H1 (cell line): Measurements from ENCODE around the gene TMEM140. TPM values are rescaled to one million over a fixed set of nuclear protein-coding genes. Genes with fewer than 3 reads are reported as not detected.

Source experiments
- CTBP2 ChIP-seq: IDR thresholded peaks from 2 replicates; pipeline ENCODE4 v1.7.0; 2011; ENCODE audit warnings: borderline replicate concordance, mild to moderate bottlenecking, moderate library complexity, mixed read lengths, low read length; ENCODE audit not compliant: insufficient read depth, insufficient read length
- KDM4A ChIP-seq: IDR thresholded peaks from one replicate; pipeline ENCODE4 v1.7.1; 2012; ENCODE audit warnings: low read depth, mild to moderate bottlenecking, moderate library complexity, low read length, inconsistent platforms; ENCODE audit not compliant: severe bottlenecking
- NANOG ChIP-seq: IDR thresholded peaks from 2 replicates; pipeline ENCODE4 v1.6.1; 2011; ENCODE audit warnings: low read length, low read depth, mild to moderate bottlenecking, inconsistent platforms; ENCODE audit not compliant: insufficient read depth, poor library complexity, severe bottlenecking
- PHF8 ChIP-seq: fragments of 200-600 bp; sonication (generic); conservative IDR thresholded peaks from 2 replicates; pipeline ENCODE4 v1.7.1; 2012; ENCODE audit warnings: low read depth, mild to moderate bottlenecking, inconsistent platforms, low read length, moderate library complexity
- RBBP5 ChIP-seq: IDR thresholded peaks from 2 replicates; pipeline ENCODE4 v1.7.1; 2012; ENCODE audit warnings: low read depth, mild to moderate bottlenecking, inconsistent platforms, low read length, moderate library complexity, borderline replicate concordance
- SIRT6 ChIP-seq: IDR thresholded peaks from one replicate; pipeline ENCODE4 v1.7.1; 2012; ENCODE audit warnings: low read length, inconsistent platforms
- TAF7 ChIP-seq: optimal IDR thresholded peaks from 2 replicates; pipeline ENCODE3; 2011; ENCODE audit warnings: low read depth, mild to moderate bottlenecking, inconsistent platforms, low read length, moderate library complexity, borderline replicate concordance
- USF2 ChIP-seq: IDR thresholded peaks from 2 replicates; pipeline ENCODE4 v1.6.1; 2011; ENCODE audit warnings: low read length, improper control_type of control experiment
- polyA plus RNA-seq, 7 experiments: library from polyadenylated mRNA; depleted of rRNA in 3 of 7; stranded (reverse) in 5 of 7; unstranded in 2 of 7; fragments of >200 nt in 5 of 7; fragments of 200-250 nt in 2 of 7; gene quantifications; 1 replicate in 5 of 7; 2 replicates in 1 of 7; 4 replicates in 1 of 7; pipeline versions ENCODE4 v1.2.1 to v1.2.3, GENCODE V29; 2011 to 2013; ENCODE audit warnings: missing spikeins in 2 of 7, mixed read lengths in 2 of 7
- total RNA-seq: library from RNA; stranded (reverse); fragmentation: NEBNext Ultra II Directional; extraction: Animal tissue kit (Norgen Biotek cat#: 25700); gene quantifications from 2 replicates; pipeline ENCODE4 v1.2.1, GENCODE V29; 2021

The TMEM140 gene
- total and polyA plus RNA-seq, 2 of the 8 experiments (the other 6 are each of a cell fraction or from before 2014, with no cell fraction given) = not detected

- no peak for TF ChIP-seq RBBP5
- no peak for TF ChIP-seq CTBP2
- no peak for TF ChIP-seq NANOG
- no peak for TF ChIP-seq PHF8
- no peak for TF ChIP-seq SIRT6
- TF ChIP-seq TAF7 = no peak
- no peak for TF ChIP-seq KDM4A
- no peak for TF ChIP-seq USF2
- TF ChIP-seq, all 59 proteins: peak for 0
These were observed 53.0 kb downstream of the TMEM140 start (continued) for GRCh38 chr7:135200821-135201331.
